Lung microvascular endothelial cell (primary cell): Measurements from ENCODE around the gene RPS3. TPM values are rescaled to one million over a fixed set of nuclear protein-coding genes. Genes with fewer than 3 reads are reported as not detected.
"Not testable (repeated sequence)": the region's sequence is repeated elsewhere in the genome, so short reads cannot be mapped to it uniquely, and the experiment has no call there.

Source experiments
- DNase-seq, 2 donors: peaks; one replicate each; pipeline versions ENCODE4 v3.0.0 to v3.0.0-alpha.2; 2010; ENCODE audit warnings: low read depth in 2 of 2
- total RNA-seq: library from RNA; depleted of rRNA; stranded (reverse); fragments of >200 nt; gene quantifications from 2 replicates; pipeline ENCODE4 v1.2.1, GENCODE V29; 2014

Gene RPS3
- total RNA-seq, 1 donor from 2014 or later, result 2,243 TPM

- DNase-seq, result no peak
These were observed 19.1 kb upstream of the RPS3 start for GRCh38 chr11:75380245-75380644.

GRCh38 chr11:75380716-75381420 is 18.4 kb upstream of the RPS3 start:
- no peak for DNase-seq

GRCh38 chr11:75383246-75383645 is 16.1 kb upstream of the RPS3 start:
- DNase-seq, result no peak

DNA sequence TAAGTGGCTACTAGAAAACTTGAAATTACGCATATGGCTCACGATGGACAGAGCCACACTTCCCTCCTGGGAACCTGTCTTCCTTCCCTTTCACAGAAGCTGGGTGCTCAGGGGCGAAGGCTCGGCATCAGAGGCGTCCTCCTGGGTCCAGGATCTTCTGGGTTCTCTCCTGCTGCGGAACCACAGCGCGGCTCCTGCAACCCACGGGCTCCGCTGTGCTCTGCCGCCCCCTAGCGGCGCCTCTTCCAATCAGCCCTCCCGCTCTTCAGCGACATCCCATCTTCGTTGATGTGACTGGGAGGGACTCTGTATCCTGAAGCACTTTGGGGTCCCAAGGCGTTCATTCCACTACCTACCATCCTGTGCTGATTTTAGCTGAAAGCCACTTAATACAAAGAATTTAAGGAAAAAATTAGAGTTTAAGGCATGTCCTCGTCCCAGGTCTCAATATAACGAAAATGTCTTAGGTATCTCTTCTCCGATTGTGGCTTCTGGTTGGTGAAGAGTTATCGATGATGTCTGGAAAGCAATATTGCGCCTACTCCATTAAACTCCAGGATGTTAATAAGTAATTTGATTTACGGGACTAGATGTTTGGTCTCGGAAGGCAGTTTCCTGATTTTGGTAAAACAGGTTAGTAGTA is 14.8 kb upstream of the RPS3 start:
- DNase-seq, result peak; percentile 72 to 84

DNA sequence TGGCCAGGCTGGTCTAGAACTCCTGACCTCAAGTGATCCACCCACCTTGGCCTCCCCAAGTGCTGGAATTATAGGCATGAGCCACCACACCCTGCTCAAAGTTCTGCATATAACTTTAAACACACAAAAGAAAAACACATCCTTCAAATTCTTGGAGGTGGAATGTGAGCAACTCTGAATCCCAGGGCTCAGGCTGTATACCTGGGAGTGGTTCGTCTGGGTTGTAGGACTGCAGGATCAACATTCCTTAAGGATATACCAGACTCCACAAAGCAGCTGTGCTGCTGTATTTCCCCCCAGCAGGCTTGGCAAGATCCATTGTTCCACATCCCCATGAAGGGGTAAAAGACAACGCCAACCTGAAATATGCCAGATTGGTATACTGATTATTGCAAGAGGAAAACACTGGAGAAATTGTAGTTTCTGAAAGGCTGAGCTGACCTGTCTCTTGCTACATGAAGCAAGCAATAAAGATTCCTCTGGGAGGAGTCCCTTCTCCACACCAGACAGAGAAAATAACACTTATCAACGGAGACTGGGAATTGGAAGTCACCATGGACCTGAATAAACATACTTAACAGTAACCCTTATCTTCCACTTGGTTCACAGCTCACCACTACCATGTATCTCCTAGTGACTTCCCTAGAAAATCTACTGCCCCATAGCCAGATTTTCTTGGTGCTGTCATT is 12.2 kb upstream of the RPS3 start:
- no peak for DNase-seq

- DNase-seq, result no peak
These were observed 11.5 kb upstream of the RPS3 start for GRCh38 chr11:75387736-75388294.

DNA sequence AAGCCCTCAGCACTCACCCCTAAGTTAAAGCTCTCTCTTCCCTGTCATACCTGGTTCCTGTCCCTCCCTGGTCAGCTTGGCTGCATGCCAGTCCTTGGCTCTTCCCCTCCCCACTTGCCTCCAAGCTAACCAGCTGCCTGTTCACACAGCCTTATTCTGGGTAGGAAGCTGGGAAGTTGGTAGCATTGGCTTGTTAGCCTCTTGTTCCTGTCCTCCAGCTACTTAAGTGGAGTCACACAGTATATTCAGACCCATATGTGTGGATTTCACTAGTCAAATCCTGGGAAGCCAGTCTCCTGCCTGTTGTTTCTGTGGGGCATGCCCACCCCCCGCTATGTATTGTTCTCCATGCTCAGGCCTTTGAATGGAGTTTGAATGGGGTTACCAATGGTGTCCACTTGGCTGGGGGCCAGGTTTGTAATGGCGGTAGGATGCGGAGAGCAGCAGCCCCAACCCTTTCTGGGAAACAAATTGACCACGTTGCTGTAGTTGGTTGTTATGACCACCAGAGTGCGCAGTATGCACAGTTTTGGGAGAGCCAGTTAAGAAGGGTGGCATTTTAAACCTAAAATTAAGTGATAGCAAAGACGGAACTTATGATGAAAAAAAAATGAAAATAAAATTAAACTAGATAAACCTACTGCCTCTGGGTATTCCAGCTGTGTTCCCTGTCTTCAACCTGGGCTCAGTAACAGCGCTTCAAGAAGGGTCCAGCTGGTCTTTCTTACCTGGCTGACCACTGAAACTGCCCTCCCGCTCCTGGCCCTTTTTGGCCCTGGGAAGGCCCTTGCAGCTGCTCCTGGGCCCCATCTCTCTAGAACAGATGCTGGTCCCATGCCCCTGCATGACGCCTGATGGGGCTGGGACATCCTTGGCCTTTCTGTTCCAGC is 10.7 kb upstream of the RPS3 start:
- DNase-seq, result peak; percentile 84 to 94

DNA sequence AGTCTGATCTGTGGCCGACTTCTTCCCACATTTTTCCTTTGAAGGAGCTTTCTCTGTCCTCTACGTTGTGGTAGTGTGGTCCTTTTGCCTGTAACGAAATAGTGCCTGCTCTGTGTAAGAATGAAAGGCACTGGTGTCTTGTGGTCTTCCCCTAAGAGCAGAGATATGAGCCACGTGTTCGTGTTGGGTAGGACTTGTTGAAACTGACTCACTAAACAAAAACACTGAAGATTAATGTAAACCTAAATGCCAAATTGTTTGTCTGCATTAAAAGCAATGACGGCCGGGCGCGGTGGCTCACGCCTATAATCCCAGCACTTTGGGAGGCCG is 10.1 kb upstream of the RPS3 start:
- no peak for DNase-seq

DNA sequence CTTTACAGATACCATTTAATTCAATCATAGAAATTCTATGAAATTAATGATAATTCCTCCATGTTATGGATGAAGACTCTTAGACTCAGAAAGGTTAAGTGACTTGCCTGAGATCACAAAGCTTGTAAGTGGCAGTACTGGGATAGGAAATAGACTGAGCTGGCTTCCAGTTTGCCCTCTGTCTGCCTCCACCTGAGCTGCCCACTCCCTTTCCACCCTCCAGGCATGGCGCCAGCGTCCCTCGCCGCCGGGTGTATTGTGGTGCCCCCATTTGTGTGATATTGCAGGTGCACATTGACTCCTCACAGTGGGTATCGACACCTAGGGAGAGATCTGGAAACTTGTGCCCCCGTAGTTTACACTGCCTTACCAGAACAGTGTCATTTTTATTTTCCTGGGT is 9.4 kb upstream of the RPS3 start:
- DNase-seq, result no peak

GRCh38 chr11:75394085-75394840 is 5.1 kb upstream of the RPS3 start:
- no peak for DNase-seq

DNA sequence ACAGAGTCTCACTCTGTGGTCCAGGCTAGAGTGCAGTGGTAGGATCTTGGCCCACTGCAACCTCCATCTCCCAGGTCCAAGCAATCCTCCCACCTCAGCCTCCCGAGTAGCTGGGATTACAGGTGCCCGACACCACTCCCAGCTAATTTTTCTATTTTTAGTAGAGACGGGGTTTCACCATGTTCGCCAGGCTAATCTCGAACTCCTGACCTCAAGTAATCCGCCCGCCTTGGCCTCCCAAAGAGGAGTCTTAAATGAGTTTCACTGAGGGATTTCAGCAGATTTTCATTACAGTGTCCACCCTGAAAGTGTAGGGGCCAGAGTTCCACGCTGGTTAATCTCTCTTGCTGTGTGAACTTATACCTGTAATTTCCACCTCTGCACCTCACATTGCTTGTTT is 412 bp upstream of the RPS3 start:
- no peak for DNase-seq

GRCh38 chr11:75400146-75400865 is 988 bp downstream of the RPS3 start:
- DNase-seq, result peak in 1 of 2 donors; percentile 25

- DNase-seq, result peak in 1 of 2 donors; percentile 37
These were observed 2.9 kb downstream of the RPS3 start for GRCh38 chr11:75402002-75402773.

DNA sequence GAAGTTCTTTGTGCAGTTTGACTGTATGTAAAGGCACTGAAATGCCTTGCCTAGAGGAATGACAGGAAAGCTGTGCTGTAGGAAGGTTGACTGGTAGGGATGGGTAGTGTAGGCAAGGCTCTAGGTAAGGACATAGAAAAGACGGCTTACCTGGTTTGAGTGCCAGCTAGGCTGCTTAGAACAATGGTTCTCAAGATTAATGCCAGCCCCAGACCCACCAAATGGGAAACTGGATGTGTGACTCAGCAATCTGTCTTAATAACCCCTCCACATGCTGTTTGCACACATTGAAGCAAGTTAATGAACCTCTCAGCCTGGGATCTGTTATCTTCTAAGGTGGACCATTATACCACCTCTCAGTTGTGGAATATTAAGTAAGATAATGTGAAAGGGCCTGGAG is 3.7 kb downstream of the RPS3 start:
- DNase-seq, result peak in 1 of 2 donors; percentile 23

- DNase-seq, result no peak
These were observed 4.8 kb downstream of the RPS3 start for GRCh38 chr11:75403983-75404658.

- peak; percentile 77 to 88 for DNase-seq
These were observed 7.0 kb downstream of the RPS3 start for GRCh38 chr11:75406338-75406777.

GRCh38 chr11:75408957-75409219 is 9.6 kb downstream of the RPS3 start:
- DNase-seq, result no peak

DNA sequence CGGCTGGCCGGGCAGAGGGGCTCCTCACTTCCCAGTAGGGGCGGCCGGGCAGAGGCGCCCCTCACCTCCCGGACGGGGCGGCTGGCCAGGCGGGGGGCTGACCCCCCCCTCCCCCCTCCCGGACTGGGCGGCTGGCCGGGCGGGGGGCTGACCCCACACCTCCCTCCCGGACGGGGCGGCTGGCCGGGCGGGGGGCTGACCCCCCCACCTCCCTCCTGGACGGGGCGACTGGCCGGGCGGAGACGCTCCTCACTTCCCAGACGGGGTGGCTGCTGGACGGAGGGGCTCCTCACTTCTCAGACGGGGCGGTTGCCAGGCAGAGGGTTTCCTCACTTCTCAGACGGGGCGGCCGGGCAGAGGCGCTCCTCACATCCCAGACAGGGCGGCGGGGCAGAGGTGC is 10.7 kb downstream of the RPS3 start:
- DNase-seq, result not testable (repeated sequence)

DNA sequence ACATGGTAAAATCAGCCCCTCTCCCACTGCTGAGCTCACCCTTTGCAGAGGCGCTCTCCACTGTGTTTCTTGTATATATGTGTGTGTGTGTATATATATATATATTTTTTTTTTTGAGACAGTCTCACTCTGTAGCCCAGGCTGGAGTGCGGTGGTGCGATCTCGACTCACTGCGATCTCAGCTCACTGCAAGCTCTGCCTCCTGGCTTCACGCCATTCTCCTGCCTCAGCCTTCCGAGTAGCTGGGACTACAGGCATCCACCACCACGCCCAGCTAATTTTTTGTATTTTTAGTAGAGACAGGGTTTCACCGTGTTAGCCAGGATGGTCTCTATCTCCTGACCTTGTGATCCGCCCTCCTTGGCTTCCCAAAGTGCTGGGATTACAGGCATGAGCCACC is 13.8 kb downstream of the RPS3 start:
- DNase-seq, result not testable (repeated sequence)
